ENCODE measurements around the gene CCDC183.

GRCh38 chr9:136787690-136788400, 8.3 kb upstream of the CCDC183 start:
- TF ChIP-seq CTCF (IDR thresholded peaks at IDR 0.05), result peak; percentile 70 to 89
- no peak for TF ChIP-seq POLR2A (IDR thresholded peaks at IDR 0.05)
- no peak for TF ChIP-seq POLR2AphosphoS5 (IDR thresholded peaks at IDR 0.05)
- TF ChIP-seq EP300 (IDR thresholded peaks at IDR 0.05), result no peak

All from suprapubic skin (tissue), 4 donors.